OCI-LY3 (cell line): ENCODE data around the gene FAHD2A.
"Not testable (repeated sequence)": the region's sequence is repeated elsewhere in the genome, so short reads cannot be mapped to it uniquely, and the experiment has no call there.

ENCODE experiments used
- H2AFZ ChIP-seq: fragments of 200-600, 300-600 bp; shearing (Covaris generic); 2 replicates; pipeline ENCODE4 v1.6.0; 2014; ENCODE audit warnings: antibody characterized with exemption, low read depth, low read length
- H3K27ac ChIP-seq: fragments of 200-600, 300-600 bp; sonication (generic); 2 replicates; pipeline ENCODE4 v1.5.1; 2014; ENCODE audit warnings: mild to moderate bottlenecking, low read length, moderate library complexity, mixed read lengths
- H3K27me3 ChIP-seq: fragments of 200-600, 300-600 bp; sonication (generic); 2 replicates; pipeline ENCODE4 v1.6.1; 2014; ENCODE audit warnings: low read depth, low read length, mixed read lengths
- H3K36me3 ChIP-seq: fragments of 200-600, 300-600 bp; sonication (generic); replicated peaks from 2 replicates; pipeline ENCODE3; 2014; ENCODE audit warnings: low read depth, low read length, mixed read lengths
- H3K4me1 ChIP-seq: fragments of 300-600, 200-600 bp; sonication (generic); 2 replicates; pipeline ENCODE4 v1.6.1; 2014; ENCODE audit warnings: low read length, mixed read lengths
- H3K4me2 ChIP-seq: fragments of 200-600, 300-600 bp; sonication (generic); 2 replicates; pipeline ENCODE4 v1.6.1; 2014; ENCODE audit warnings: low read length, mixed read lengths
- H3K4me3 ChIP-seq: fragments of 300-600, 200-600 bp; sonication (generic); 2 replicates; pipeline ENCODE4 v1.5.1; 2014; ENCODE audit warnings: antibody characterized with exemption, mild to moderate bottlenecking, low read length, moderate library complexity
- H3K79me2 ChIP-seq: fragments of 300-600, 200-600 bp; shearing (Covaris generic); 2 replicates; pipeline ENCODE4 v1.6.1; 2014; ENCODE audit warnings: mild to moderate bottlenecking, low read length, mixed read lengths
- H3K9ac ChIP-seq: fragments of 300-600, 200-600 bp; shearing (Covaris generic); 2 replicates; pipeline ENCODE4 v1.6.0; 2014; ENCODE audit warnings: mild to moderate bottlenecking, low read length, moderate library complexity
- H3K9me3 ChIP-seq: fragments of 200-600, 300-600 bp; shearing (Covaris generic); 2 replicates; pipeline ENCODE4 v1.6.1; 2014; ENCODE audit warnings: low read length, mixed read lengths; ENCODE audit not compliant: insufficient read depth
- H4K20me1 ChIP-seq: fragments of 200-600, 300-600 bp; sonication (generic); 2 replicates; pipeline ENCODE4 v1.6.1; 2016; ENCODE audit warnings: low read length, mixed read lengths; ENCODE audit not compliant: insufficient read depth

Gene FAHD2A

DNA sequence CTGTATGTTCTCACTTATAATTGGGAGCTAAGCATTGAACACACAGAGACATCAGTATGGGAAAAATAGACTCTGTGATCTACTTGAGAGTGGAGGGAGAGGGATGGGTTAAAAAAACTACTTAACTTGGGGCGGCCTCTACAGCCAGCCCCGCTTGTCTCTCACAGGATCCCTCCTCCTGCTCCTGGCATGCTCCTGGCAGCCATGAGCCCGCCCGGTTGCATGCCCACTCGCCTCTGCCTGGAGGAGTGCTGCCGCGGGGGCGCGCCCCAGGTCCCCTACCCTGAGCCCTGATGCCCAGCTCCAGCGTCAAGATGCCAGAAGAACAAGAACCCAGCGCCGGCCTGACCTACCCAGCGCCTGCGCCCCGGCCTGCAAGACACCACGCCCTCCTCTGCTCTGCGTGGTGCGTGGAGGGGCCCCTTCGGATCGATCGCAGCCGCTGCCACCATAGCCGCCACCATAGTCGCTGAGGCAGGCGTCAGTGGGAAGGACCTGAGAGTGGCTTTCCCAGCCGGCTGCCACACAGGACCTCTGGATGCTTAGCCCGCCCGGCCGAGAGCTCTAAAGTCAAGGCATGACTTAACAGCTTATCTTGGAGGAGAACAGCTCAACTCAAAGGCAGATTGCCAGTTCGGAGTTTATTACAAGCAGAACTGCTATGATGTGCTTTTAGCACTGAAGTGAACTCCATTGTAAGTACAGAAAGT is 32.8 kb downstream of the FAHD2A start:
- H4K20me1 ChIP-seq, H3K4me3 ChIP-seq, H3K9ac ChIP-seq, H3K79me2 ChIP-seq, H2AFZ ChIP-seq, H3K27me3 ChIP-seq, H3K4me1 ChIP-seq, H3K36me3 ChIP-seq, H3K4me2 ChIP-seq, H3K9me3 ChIP-seq, H3K27ac ChIP-seq: not testable (repeated sequence)

DNA sequence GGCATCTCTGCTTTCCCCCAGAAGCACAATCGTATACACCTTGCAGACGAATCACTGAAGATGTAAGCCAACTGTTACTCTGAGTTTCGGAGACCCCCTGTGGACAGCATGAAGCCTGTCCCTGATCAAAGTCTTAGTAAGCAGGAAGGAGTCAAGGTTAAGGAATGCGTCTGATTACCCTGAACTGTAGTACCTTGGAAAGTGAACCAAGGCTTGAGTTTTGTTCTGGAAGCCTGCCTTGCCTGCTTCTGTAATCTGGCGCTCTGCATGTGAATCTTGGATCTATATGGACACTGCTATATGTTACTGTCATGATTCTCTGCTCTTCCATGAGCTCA is 33.3 kb downstream of the FAHD2A start:
- H3K27me3 ChIP-seq, H4K20me1 ChIP-seq, H2AFZ ChIP-seq, H3K9me3 ChIP-seq, H3K4me1 ChIP-seq, H3K9ac ChIP-seq, H3K4me2 ChIP-seq, H3K36me3 ChIP-seq, H3K4me3 ChIP-seq, H3K79me2 ChIP-seq, H3K27ac ChIP-seq: not testable (repeated sequence)

DNA sequence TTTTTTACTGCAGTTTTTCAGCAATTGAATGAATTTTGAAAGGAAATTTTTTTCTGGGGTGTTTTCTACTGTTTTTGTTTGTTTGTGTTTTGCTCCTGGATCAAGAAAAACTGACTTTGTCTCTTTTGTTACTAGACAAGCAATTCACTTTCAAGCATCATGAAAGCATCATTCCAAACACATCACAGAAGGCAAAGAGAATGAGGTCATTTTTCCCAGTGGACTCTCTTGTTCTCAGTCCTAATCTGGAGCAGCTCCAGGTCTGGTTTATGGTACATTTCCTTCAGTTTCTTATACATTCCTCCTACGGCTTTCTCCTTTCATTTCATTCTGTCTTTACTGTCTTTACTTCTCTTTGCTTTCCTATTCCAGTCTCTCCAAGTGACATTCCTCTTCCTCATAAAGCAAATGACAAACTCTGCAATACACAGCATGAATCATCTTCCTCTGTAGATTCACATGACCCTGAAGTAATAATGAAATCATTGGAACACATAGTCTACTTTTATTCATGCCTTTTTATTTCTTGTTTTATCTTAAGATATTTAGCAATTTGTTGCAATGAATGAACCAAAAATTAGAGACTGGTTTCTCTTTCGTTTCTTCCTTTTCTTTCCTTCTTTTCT is 40.1 kb downstream of the FAHD2A start:
- H3K4me1 ChIP-seq, H3K9me3 ChIP-seq, H4K20me1 ChIP-seq, H3K36me3 ChIP-seq, H3K27me3 ChIP-seq, H3K9ac ChIP-seq, H2AFZ ChIP-seq, H3K4me3 ChIP-seq, H3K27ac ChIP-seq, H3K79me2 ChIP-seq, H3K4me2 ChIP-seq: not testable (repeated sequence)

DNA sequence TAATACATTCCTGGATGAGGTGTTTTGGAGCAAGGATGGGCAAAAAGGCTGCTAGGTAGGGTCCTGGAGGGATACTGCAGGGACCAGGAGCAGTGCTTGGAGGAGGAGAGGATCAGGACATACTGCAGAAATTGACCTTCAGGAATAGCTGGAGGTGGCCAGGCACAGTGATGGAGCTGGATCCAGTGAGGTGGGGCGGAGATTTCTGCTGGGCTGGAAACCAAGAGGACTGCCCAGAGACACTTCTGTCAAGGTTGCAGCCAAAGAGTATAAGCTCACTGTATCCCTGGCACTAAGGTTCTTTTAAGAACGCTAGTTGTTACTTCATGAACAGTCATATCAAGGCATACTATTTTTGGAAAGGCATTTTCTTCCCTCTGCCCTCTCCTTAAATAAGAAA is 42.8 kb downstream of the FAHD2A start:
- H3K27me3 ChIP-seq, H3K79me2 ChIP-seq, H4K20me1 ChIP-seq, H3K9ac ChIP-seq, H3K4me2 ChIP-seq, H3K27ac ChIP-seq, H3K4me3 ChIP-seq, H3K36me3 ChIP-seq, H3K4me1 ChIP-seq, H3K9me3 ChIP-seq, H2AFZ ChIP-seq: not testable (repeated sequence)

DNA sequence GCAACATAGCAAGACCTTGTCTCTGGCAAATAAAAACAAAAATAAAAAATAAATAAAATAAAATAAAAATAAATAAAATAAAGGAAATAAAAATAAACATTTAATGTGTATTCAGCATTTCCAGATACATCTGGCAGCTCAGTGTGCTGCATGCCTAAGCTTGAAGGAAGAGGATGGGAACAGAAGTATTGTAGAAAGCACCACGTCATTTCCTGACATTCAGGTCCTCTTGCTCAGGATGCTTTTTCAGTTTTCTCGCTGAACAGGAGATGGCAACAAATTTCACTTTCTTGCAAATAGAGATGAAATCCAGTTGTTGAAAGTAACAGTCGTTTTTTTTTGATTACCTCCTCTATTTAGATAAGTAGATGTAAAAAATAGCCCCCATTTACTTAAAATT is 60.8 kb downstream of the FAHD2A start:
- not testable (repeated sequence) for H3K79me2 ChIP-seq, H3K4me3 ChIP-seq, H3K4me1 ChIP-seq, H3K36me3 ChIP-seq, H3K4me2 ChIP-seq, H3K27ac ChIP-seq, H3K9ac ChIP-seq, H3K9me3 ChIP-seq, H4K20me1 ChIP-seq, H2AFZ ChIP-seq, H3K27me3 ChIP-seq
